Measurements from ENCODE around the gene KCNMA1.

The KCNMA1 gene

DNA sequence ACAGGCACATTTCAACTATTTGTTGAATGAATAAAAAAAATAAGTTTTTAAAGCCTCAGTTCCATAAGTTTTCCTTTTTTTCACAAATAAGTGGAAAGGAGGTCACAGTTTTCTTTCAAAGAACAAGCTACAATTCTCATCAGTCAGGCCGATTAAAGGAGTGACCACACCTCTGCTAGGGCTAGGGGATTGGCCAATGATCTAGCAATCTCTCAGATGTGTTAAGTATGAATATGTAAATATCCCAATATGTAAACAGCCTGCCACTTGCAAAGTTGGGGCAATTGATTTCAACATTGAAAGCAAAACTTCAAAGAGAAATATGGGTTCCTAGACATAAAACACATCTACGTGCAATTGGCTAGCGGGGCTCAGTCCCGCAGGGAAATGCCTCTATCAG lies 614.9 kb downstream of the KCNMA1 start:
- DNase-seq (ENCODE audit: low read depth in 2 of 2): no peak

DNA sequence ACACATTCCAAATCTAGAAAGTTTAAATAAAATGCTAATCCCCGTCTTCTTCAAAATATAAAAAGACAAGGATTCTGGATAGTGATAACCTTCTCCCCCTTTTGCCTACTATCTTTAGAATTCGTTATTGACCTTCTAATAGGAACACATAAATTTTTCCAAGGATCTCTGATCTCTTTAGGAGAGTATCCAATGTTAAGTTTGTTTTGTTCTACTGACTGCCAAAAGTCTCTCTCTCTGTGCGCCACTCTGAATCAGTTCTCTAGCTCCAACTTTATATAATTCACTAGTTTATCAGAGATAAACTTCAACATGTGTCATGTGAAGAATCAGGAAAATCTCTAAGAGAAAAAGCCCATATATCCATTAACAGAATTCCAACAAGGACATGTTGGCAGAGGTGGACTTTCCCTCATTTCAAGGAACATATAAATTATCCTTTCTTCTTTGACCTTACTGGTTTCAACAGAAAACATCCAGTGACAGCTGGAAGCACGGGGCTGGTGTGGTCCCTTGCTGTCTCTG lies 615.6 kb downstream of the KCNMA1 start:
- DNase-seq (ENCODE audit: low read depth in 2 of 2): no peak

DNA sequence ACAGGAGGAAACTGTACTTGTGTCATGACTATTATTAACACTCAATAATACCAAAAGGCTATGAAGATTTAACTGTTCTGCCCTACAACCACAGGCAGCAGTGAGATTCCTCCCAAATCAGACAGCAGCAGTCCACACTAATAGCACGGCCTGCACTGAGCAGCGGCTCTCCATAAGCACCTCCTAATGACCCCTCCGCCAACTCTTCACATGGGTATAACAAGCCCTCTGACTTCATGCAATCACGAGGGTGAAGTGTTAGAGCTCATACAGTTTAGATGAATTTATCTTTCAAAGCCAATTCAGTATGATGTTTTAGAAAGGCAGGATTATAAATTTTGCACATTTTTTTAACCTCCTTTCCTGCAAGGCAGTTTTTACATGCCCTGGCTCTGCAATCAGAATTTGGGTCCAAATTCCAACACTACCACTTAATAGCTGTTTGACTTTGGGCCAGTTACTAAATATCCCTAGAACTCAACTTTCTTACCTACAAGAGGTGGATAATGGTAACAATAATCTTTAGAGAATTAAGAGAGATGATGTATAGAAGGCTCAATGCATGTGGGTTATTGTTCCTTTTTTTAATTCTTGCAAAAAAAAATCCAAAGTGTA lies 617.1 kb downstream of the KCNMA1 start:
- DNase-seq (ENCODE audit: low read depth in 2 of 2): no peak

DNA sequence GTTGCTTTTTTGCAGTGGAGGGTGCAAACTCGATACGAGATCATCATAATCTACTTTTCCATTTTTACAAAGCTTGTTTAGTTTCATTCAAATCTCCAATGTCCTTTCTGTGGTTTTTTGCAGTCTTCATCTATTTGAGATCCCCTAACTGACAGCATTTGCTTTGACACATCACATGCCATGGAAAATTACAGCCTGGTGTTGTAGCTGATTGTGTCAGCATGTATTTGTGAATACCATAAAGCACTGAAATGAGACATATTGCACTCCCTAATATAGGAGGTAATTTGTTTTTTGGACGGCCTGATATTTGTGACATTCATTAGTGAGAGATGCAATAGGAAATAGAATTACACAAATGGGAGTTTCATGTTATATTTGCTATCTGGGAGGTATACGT lies 620.8 kb downstream of the KCNMA1 start:
- no peak for DNase-seq (ENCODE audit: low read depth in 2 of 2)

DNA sequence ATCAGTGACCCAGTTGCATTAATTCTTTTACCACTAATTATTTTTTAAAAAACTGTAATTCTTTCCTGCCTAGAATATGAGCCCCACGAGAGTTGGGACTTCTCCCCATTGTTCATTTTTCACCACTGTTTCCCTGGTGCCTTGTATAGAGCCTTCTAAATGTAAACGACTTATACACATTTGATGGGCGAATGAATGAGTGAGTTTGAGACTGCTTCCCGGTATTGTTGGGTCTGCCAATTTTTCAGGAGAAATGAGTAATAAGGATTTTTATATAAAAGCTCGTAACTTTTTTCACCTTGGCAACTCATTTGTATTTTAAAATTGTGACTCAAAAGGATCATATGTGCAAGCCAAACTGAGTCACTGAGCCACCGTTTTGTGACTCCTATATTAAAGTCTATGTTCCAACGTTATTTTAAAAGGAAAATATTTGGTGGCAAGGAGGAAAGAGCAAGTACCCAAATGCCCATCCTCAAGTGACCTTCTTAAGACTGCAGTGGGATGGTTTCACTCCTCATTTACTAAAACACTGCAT lies 621.3 kb downstream of the KCNMA1 start:
- DNase-seq (ENCODE audit: low read depth in 2 of 2): no peak

DNA sequence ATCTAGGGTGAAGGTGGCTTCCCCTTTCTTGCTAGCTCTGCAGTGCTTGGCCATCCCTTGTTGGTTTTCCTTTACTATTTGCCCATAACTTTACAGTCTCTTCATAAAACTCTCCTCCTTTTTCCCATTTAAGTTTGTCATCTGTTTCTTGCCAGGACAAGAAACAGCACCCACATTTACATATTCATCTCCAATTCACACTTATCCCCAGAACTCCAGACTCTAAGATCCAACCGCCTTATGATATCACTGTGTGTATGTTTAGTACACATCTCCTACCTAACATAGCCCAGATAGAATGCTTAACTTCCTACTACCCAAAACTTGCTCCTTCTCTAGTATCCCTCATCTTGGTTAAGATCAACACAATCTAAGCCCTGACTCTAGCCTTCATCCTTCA lies 622.2 kb downstream of the KCNMA1 start:
- no peak for DNase-seq (ENCODE audit: low read depth in 2 of 2)

DNA sequence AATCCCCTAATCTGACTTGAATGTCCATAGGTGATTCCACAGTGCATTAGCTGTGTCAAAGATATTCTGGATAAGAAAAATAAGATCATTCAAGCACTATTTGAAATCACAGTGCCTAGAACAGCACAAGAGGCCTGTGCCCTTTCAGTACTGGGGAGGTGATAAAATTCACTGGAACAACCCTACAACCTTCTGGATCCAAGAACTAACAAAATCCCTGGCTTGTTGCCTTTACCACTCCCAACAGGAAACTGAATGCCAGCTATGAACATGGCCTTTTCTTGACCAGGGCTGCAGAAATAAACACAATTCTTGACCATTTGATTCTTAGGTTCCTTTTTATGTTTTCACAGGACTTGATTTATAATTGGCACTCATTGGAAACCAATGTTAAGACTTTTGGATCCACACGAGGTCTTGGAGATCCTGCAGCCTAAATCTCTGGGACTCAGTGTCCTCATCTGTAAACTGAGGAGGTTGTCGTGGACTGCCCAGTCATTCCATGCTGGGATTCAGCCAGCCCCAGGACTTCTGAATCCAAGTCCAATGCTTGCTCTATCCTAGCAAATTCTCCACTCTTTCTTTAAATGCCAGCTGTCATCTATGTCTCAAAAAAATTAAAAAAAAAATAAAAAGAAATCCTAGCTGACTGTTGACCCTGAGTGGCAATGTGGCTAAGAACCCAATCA lies 624.7 kb downstream of the KCNMA1 start:
- no peak for DNase-seq (ENCODE audit: low read depth in 2 of 2)

DNA sequence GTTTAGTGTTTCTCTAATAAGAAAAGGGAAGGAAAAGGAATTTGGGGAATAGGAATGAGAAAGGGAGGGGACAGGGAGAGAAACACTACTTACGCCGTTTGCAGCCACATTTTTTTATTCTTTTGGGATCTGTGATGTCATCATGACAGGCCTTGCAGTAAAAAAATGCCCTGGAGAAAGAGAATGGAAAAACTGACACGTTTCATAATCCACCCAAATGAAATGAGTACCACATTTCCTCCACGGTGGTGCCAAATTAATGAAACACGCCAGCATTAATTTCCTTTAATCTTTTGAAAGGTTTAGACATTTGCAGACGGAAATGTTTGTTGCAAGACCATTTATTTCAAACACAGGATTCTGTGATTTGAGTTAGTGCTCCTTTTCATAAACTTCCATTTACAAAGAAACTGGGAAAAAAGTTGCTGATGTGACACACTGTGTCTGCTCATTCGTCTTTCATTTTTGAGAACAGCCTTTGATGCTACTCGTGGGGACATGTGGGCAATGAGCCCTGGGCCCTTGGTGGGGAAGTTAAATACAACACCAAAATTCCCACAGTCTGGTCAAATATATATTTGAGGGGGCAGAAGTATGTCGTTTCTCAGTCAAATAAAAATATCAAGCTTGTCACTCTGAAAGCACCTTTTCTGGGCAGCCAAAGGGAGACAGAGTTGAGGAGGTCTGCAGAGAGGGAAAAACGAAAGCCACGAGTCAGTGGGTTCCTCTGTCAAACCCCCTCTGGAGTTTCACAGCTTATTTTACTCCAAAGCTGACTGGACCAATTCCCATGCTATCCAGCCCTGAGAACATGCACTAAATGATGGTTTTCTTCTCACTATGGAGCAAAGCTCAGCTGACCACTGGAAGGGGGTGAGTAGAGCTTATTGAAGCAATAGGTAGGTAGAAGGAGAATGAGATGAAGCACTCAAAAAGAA lies 625.5 kb downstream of the KCNMA1 start:
- DNase-seq (ENCODE audit: low read depth in 2 of 2): no peak

DNA sequence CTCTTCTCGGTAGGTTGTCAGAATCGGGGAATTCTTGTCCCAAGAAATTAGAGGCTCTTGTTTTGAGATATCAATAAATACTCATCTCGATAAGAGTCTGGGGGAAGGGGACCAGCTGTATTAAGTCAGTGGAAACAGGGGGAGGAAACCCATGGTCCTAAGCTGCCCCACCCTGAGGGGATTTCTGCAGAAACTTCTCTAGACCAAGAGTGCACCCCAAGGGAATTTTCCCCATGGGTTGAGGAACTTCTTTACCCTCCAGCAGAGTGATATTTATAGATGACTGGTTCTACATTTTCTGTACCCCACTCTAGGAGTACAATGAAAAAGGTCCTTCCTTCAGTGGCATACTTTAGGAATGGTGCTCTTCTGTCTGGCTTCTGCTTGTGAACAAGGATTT lies 627.2 kb downstream of the KCNMA1 start:
- no peak for DNase-seq (ENCODE audit: low read depth in 2 of 2)

DNA sequence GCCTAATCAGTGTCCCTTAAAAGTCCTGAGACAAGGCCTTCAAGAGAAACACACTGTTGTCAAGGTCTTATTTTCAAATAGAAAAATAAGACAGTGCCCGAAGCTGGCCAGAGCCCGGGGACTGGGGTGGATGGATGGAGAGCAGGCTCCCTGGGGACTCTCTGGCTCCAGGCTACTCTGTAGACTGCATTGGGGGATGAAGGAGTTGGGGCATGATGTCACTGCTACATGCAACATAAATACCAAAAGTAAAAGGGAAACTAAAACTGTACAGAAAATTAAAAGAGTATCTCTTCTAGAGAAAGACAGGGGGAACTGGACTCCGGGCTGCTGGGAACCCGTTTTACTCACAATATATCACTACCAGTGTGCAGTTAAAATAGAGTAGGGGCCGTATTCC lies 629.8 kb downstream of the KCNMA1 start:
- no peak for DNase-seq (ENCODE audit: low read depth in 2 of 2)

DNA sequence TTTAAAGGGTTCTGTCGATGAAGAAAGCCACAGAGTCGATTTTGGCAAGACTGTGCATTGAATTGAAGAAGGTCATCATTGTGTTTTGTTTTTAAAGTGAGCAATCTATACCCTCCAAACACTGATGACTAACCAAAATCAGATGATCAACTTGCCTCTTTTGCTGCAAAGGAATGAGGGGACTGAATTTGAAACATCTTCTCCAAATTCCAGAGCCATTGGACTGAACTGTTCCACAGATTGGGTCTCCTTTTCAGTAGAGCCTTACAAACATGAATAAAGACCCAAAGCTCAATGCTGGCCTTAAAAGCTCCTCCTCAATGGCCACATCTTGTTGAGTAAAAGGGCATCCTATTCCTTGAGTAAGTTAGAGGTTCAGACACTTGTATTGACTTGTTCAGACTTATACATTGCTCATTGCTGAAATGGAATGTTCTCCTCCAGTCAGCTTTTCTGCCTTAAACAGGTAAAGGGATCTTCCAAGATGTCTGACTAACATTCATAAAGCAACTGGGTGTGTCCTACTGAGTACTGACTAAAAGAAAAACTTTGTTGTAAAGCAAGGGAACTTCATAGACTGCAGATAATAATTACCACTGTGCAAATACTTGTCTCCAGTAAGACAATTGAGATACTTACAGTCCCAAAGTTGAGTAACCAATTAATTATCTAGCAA lies 630.6 kb downstream of the KCNMA1 start:
- DNase-seq (ENCODE audit: low read depth in 2 of 2): no peak

DNA sequence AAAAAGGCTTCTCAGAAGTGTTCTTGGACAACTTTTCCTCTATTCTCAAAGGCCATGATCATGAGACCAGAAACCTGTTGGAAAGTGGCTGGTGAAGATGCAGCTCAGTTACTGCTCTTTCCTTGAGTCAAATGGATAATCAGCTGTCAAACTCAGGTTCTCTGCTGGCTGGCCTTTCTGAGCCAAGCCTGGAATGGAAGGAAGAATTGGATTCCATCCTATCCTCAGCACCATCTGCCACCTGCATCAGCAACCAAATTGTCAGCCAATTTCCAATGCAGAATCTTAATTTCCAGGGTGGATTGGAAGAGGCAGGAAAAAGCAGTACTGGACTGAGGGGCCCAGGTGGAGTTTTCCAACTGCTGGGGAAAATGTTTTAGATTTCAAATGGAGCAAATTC lies 631.7 kb downstream of the KCNMA1 start:
- DNase-seq (ENCODE audit: low read depth in 2 of 2): no peak

DNA sequence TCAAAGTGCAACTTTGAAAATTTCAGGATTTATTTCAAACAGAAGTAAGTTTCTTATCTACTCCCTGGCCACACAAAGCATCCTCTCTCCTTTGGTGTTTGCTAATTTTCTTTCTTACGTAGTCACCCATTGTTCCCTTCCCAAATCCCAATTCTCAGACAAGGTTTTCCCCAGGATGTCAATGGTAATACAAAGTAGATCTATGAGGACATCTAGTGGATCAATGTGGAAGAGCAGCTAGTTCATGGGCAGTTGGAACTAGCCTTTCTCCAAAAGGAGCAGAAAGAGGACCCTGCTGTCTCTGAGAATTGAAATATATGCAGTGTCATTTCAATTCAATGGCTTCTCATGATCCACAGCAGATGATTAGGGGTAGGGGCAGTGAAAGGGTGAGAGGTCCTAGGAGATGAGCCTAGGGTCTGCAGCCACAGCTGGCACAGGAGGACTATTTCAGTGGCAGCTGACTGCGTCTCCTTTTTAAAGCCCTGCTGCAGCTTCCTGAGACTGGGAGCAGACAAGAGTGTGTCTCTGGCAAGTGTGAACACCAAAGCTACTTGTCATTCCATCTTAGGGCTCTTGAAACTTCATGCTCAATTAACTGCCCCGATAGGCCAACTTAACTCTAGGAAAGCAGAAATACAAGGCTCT lies 632.6 kb downstream of the KCNMA1 start:
- peak in 1 of 2 donors; percentile 1 for DNase-seq (ENCODE audit: low read depth in 2 of 2)

DNA sequence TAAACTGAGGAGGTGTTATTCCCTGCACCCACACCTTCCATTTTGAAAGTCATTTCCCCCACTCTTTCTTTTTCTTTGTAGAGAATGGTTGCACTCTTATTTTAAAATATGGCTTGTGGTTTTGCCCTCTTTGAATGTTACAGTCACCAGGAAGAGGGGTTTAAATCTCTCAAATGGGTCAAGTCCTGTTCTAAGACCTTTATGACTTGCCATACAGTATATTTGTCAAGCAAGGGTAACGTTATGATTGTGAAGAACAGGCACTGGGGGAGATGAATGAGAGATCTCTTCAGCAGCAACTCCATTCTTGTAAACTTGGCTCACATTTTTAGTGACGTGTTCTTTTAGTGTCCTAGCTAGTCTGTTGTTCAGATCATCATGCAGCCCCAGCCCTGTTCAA lies 634.7 kb downstream of the KCNMA1 start:
- no peak for DNase-seq (ENCODE audit: low read depth in 2 of 2)

DNA sequence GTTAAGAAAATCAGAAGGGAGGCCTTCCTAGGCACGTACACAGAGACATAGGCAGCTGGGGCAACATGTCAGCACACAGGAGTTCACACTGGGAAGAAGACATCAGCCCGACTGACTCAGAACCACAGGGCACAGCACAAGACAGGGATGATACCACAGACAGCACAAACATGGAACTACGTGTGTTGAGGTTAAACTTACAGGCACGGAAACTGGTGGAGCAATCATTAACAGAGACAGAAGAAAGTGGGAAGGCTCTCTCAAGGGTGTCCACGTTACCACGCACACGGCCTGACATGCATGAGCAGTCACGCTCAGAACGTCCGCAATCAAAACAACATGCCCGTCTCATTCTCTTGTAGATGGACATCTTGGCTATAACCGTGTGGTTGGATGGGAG lies 636.4 kb downstream of the KCNMA1 start:
- no peak for DNase-seq (ENCODE audit: low read depth in 2 of 2)

DNA sequence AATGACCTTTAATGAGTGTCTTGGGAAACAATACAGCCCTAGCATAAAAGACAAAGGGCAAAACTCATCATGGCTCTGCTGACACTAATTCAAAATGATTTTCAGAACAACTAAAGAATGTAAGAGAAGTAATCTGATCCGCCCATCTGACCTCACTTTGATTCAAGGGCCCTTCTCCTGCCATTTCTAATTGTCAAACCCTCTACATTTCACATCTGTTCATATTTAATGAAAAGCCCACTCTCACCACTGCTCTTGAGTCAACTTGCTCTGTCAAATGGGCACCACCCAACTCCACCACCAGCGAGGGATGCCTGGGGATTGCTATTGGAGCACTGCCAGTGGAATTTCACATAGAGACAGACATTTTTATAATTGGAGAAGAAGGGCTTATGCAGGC lies 639.2 kb downstream of the KCNMA1 start:
- no peak for DNase-seq (ENCODE audit: low read depth in 2 of 2)

DNA sequence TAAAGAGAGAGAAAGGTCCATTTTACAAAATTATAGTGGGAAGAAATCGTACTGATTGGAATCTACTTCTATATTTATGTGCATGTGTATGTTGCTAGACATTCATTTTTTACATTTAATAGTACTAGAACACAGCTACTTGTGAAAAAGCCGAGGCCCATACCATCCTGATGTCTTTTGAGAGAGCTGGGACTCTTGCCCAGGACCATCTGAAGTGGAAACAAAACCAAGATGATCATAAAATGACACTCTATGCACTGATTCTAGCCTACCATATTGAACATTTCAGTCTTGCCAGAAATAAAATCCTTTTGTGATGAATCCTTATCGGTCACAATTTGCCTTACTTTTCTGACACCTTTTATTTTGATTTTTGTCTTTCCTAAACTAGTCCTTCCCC lies 640.0 kb downstream of the KCNMA1 start:
- no peak for DNase-seq (ENCODE audit: low read depth in 2 of 2)

DNA sequence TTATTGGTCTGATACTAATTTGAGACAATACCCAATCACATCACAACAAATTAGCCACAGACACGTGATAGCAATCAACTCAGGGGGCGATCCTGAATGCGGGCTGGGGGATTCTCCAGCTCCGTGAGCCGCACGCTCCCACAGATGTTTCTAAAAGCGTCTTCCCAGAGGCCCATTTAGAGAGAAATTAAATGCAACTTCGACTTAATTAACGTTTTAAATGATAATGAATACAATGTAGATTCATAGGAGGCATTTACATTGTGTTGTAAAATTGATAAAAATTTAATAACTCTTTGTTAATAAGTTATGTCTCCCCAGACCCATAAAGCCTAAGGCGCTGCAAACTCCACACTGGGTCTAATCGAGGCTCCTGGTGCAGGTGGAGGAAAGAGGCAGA lies 642.6 kb downstream of the KCNMA1 start:
- DNase-seq (ENCODE audit: low read depth in 2 of 2): no peak

DNA sequence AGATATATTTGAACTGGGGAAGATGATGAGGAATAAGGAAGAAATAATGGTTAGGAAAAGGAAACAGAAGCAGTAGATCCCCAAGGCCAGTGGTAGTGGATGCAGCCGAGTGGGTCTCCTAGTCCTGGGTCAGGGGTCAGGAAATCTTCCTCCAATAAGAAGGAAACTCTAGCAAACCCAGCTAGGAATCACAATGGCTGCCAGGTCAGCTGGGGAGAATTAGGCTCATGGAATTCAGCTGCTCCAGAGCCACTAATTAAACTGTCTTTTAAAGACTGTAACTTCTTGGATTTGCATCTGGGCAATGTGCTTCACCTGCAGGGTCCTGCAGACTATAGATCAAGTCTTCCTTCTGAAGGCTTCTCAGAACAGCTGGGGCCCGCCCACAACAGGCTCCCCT lies 644.4 kb downstream of the KCNMA1 start:
- no peak for DNase-seq (ENCODE audit: low read depth in 2 of 2)

DNA sequence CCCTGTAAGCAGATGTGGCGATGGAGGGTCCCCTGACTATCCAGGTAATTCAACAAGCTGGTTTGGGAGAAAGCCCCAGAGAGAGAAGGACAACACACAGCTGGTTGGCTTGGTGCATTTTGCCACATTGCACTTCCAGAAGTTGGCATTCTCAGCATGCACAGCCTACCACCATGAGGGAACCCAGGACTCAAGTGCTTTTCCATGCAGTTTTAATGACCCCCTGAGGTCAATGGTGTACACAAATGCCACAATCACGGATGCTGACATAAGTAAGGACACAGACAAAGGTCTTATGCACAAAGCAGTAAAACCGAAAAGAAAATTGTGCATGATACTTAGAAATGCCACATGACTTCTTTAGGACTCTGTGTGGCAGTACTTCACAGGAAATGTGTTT lies 645.1 kb downstream of the KCNMA1 start:
- DNase-seq (ENCODE audit: low read depth in 2 of 2): no peak

DNA sequence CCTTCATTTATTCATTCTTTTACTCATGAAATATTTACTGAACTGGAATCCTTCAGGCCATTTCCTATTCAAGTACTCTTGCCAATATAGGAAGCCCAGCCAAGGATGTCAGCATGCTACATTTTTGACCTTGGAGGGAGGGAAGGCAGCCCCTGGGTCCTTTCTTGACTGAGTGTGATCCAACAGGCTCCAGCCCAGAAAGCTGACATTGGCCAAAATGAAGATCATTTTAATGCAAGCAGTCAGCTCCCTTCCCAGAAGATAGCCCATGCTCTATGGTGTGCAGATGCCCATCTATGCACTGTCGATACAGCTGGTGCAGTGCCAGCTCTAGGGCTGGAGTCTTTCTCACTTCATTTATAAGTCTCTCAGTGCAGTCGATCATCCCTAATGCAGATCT lies 646.0 kb downstream of the KCNMA1 start:
- DNase-seq (ENCODE audit: low read depth in 2 of 2): no peak

All from stimulated activated CD4-positive, alpha-beta T cell treated with anti-CD3 and anti-CD28 coated beads, Interleukin-1b, Interleukin-23, amount 100 ng/mL, for 4 hours (primary cell).